Lower leg skin (tissue), 3 donors: ENCODE measurements around the gene RAMP2.
"Not testable (repeated sequence)": the region's sequence is repeated elsewhere in the genome, so short reads cannot be mapped to it uniquely, and the experiment has no call there.

Experiments used
- POLR2A ChIP-seq, 2 donors: fragments of 450-650 bp; IDR thresholded peaks; one replicate each; pipeline ENCODE4 v1.6.1; 2016 to 2017; ENCODE audit warnings: antibody characterized with exemption in 2 of 2, mild to moderate bottlenecking in 1 of 2, moderate library complexity in 1 of 2
- TF ChIP-seq, protein P1 (sequence below), 3 donors: fragments of 450-650 bp; IDR thresholded peaks; one replicate each; pipeline ENCODE4 v1.5.1; 2016; ENCODE audit warnings: antibody characterized with exemption in 3 of 3, mild to moderate bottlenecking in 3 of 3, moderate library complexity in 2 of 3

DNA sequence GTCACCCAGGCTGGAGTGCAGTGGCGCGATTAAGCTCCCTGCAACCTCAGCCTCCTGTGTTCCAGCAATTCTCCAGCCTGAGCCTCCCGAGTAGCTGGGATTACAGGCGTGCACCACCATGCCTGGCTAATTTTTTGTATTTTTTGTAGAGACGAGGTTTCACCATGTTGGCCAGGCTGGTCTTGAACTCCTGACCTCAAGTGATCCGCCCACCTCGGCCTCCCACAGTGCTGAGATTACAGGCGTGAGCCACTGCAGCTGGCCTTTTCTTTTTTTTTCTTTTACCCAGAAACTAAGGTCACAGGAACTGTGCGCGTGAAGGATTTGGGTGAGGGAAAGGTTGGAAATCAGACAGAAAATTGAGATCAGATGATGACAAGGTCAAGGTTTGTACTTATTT is 8.9 kb downstream of the RAMP2 start:
- TF ChIP-seq, protein P1, sequence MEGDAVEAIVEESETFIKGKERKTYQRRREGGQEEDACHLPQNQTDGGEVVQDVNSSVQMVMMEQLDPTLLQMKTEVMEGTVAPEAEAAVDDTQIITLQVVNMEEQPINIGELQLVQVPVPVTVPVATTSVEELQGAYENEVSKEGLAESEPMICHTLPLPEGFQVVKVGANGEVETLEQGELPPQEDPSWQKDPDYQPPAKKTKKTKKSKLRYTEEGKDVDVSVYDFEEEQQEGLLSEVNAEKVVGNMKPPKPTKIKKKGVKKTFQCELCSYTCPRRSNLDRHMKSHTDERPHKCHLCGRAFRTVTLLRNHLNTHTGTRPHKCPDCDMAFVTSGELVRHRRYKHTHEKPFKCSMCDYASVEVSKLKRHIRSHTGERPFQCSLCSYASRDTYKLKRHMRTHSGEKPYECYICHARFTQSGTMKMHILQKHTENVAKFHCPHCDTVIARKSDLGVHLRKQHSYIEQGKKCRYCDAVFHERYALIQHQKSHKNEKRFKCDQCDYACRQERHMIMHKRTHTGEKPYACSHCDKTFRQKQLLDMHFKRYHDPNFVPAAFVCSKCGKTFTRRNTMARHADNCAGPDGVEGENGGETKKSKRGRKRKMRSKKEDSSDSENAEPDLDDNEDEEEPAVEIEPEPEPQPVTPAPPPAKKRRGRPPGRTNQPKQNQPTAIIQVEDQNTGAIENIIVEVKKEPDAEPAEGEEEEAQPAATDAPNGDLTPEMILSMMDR (IDR thresholded peaks at IDR 0.05), result not testable (repeated sequence)
- TF ChIP-seq POLR2A (IDR thresholded peaks at IDR 0.05), result not testable (repeated sequence)
